G401 (cell line): ENCODE measurements around the gene HMGXB4. TPM values are rescaled to one million over a fixed set of nuclear protein-coding genes. Genes with fewer than 3 reads are reported as not detected.

Experiments used
- DNase-seq: peaks from one replicate; pipeline ENCODE4 v3.0.0-alpha.2; 2015; ENCODE audit warnings: low spot score
- in situ Hi-C: cut with HindIII; loops from 2 replicates; pipeline ENCODE4 v1.10.0; 2016; ENCODE audit warnings: low sequenced_read_pairs, mixed read lengths
- total RNA-seq: library from RNA; depleted of rRNA; stranded (reverse); fragments of >200 nt; shearing (Covaris generic); gene quantifications from 2 replicates; pipeline ENCODE4 v1.2.3, GENCODE V29; 2014

The HMGXB4 gene
- total RNA-seq, 1 experiment from 2014 or later, result 30.2 TPM

GRCh38 chr22:35319244-35319985, 62.1 kb downstream of the HMGXB4 start:
- in situ Hi-C loops, result no loop called here

GRCh38 chr22:35322126-35322525, 64.8 kb downstream of the HMGXB4 start:
- DNase-seq, result no peak
- in situ Hi-C loops, result no loop called here

More at GRCh38 chr22:35319244-35319985, 62.1 kb downstream of the HMGXB4 start:
- DNase-seq, result no peak

- in situ Hi-C loops, result no loop called here
- no peak for DNase-seq
Measured at GRCh38 chr22:35322893-35323292, 65.6 kb downstream of the HMGXB4 start.

GRCh38 chr22:35323305-35323704, 66.0 kb downstream of the HMGXB4 start:
- no peak for DNase-seq
- in situ Hi-C loops, result no loop called here

GRCh38 chr22:35324067-35324466, 66.8 kb downstream of the HMGXB4 start:
- in situ Hi-C loops, result no loop called here
- no peak for DNase-seq

- DNase-seq, result no peak
- in situ Hi-C loops, result no loop called here
Measured at GRCh38 chr22:35324762-35325161, 67.5 kb downstream of the HMGXB4 start.

- DNase-seq, result no peak
- in situ Hi-C loops, result no loop called here
Measured at GRCh38 chr22:35325209-35325608, 67.9 kb downstream of the HMGXB4 start.

GRCh38 chr22:35326854-35327562, 69.7 kb downstream of the HMGXB4 start:
- DNase-seq, result no peak
- in situ Hi-C loops, result no loop called here

- in situ Hi-C loops, result no loop called here
- no peak for DNase-seq
Measured at GRCh38 chr22:35327690-35328471, 70.6 kb downstream of the HMGXB4 start.

GRCh38 chr22:35328472-35328885, 71.2 kb downstream of the HMGXB4 start:
- in situ Hi-C loops, result no loop called here
- DNase-seq, result no peak

- DNase-seq, result no peak
- in situ Hi-C loops, result no loop called here
Measured at GRCh38 chr22:35329114-35329847, 72.0 kb downstream of the HMGXB4 start.

- no peak for DNase-seq
- in situ Hi-C loops, result no loop called here
Measured at GRCh38 chr22:35330258-35330861, 73.1 kb downstream of the HMGXB4 start.

- in situ Hi-C loops, result no loop called here
- DNase-seq, result no peak
Measured at GRCh38 chr22:35332278-35332677, 75.0 kb downstream of the HMGXB4 start.

- DNase-seq, result no peak
- in situ Hi-C loops, result no loop called here
Measured at GRCh38 chr22:35333220-35333619, 75.9 kb downstream of the HMGXB4 start.

GRCh38 chr22:35334004-35334403, 76.7 kb downstream of the HMGXB4 start:
- no peak for DNase-seq
- in situ Hi-C loops, result no loop called here

GRCh38 chr22:35335468-35335867, 78.2 kb downstream of the HMGXB4 start:
- DNase-seq, result no peak
- in situ Hi-C loops, result no loop called here

- DNase-seq, result no peak
- in situ Hi-C loops, result no loop called here
Measured at GRCh38 chr22:35335936-35336781, 78.9 kb downstream of the HMGXB4 start.

- no peak for DNase-seq
- in situ Hi-C loops, result no loop called here
Measured at GRCh38 chr22:35337932-35338331, 80.6 kb downstream of the HMGXB4 start.
